Inflammatory macrophage (primary cell): ENCODE measurements around the gene RBM4.
"Not testable (repeated sequence)": the region's sequence is repeated elsewhere in the genome, so short reads cannot be mapped to it uniquely, and the experiment has no call there.

Source experiments
- DNase-seq, 2 donors: peaks; one replicate each; pipeline ENCODE4 v3.0.0-alpha.2; 2020 to 2022

The RBM4 gene

GRCh38 chr11:66616379-66617154, 21.9 kb upstream of the RBM4 start, which contains the start of gene RBM14:
RBM14 (plus strand) TSS chr11:66616630; CDS start chr11:66616721, 91 bp downstream.
- peak; percentile 100 for DNase-seq

GRCh38 chr11:66617155-66617834, 21.2 kb upstream of the RBM4 start:
- DNase-seq = peak; percentile 91 to 93

- DNase-seq = peak; percentile 66 to 72
These were observed 19.4 kb upstream of the RBM4 start for GRCh38 chr11:66619080-66619554.

- no peak for DNase-seq
These were observed 14.1 kb upstream of the RBM4 start for GRCh38 chr11:66624450-66624849.

GRCh38 chr11:66625041-66625751, 13.3 kb upstream of the RBM4 start:
- no peak for DNase-seq

GRCh38 chr11:66625752-66626149, 12.8 kb upstream of the RBM4 start:
- DNase-seq = no peak

- DNase-seq = no peak
These were observed 12.1 kb upstream of the RBM4 start for GRCh38 chr11:66626382-66626781.

GRCh38 chr11:66626926-66627325, 11.6 kb upstream of the RBM4 start:
- no peak for DNase-seq

- no peak for DNase-seq
These were observed 10.4 kb upstream of the RBM4 start for GRCh38 chr11:66628061-66628603.

- no peak for DNase-seq
These were observed 9.1 kb upstream of the RBM4 start for GRCh38 chr11:66629356-66629755.

GRCh38 chr11:66631883-66632282, 6.6 kb upstream of the RBM4 start:
- DNase-seq = no peak

GRCh38 chr11:66632952-66633351, 5.6 kb upstream of the RBM4 start:
- no peak for DNase-seq

- no peak for DNase-seq
These were observed 2.1 kb upstream of the RBM4 start for GRCh38 chr11:66636411-66636810.

GRCh38 chr11:66637557-66638176, 836 bp upstream of the RBM4 start:
- DNase-seq = no peak

- peak; percentile 24 to 30 for DNase-seq
These were observed 737 bp downstream of the RBM4 start for GRCh38 chr11:66639066-66639813.

- not testable (repeated sequence) for DNase-seq
These were observed 1.4 kb downstream of the RBM4 start for GRCh38 chr11:66639814-66640340.

GRCh38 chr11:66641834-66642233, 3.3 kb downstream of the RBM4 start:
- DNase-seq = no peak

GRCh38 chr11:66643745-66644437, 5.4 kb downstream of the RBM4 start:
- no peak for DNase-seq

- DNase-seq = peak in 1 of 2 donors; percentile 11
These were observed 8.3 kb downstream of the RBM4 start for GRCh38 chr11:66646828-66647227.

GRCh38 chr11:66649903-66650302, 11.4 kb downstream of the RBM4 start:
- no peak for DNase-seq

- no peak for DNase-seq
These were observed 12.5 kb downstream of the RBM4 start for GRCh38 chr11:66651016-66651415.
